SK-N-SH treated with all-trans-retinoic acid at 6 μM for 48 hours (cell line): ENCODE data around the gene VCAN.

Experiments
- ARNTL ChIP-seq: fragments of 450-650 bp; formaldehyde crosslinking; IDR thresholded peaks from 2 replicates; pipeline ENCODE4 v1.5.0; 2020; ENCODE audit warnings: low read depth, mild to moderate bottlenecking, moderate library complexity, borderline replicate concordance
- BACH2 ChIP-seq: fragments of 250-450 bp; sonication (Bioruptor Pico); IDR thresholded peaks from 2 replicates; pipeline ENCODE4 v1.9.0; 2021; ENCODE audit warnings: mild to moderate bottlenecking, borderline replicate concordance
- CREB5 ChIP-seq: fragments of 250-450 bp; sonication (Bioruptor Pico); IDR thresholded peaks from 2 replicates; pipeline ENCODE4 v1.5.1; 2020; ENCODE audit warnings: low read depth, mild to moderate bottlenecking, moderate library complexity
- CSRNP3 ChIP-seq: fragments of 250-450 bp; sonication (Bioruptor Pico); IDR thresholded peaks from 2 replicates; pipeline ENCODE4 v1.5.1; 2021; ENCODE audit warnings: mild to moderate bottlenecking, moderate library complexity
- ISL1 ChIP-seq: fragments of 250-450 bp; sonication (Bioruptor Pico); IDR thresholded peaks from 2 replicates; pipeline ENCODE4 v2.1.2; 2022; ENCODE audit warnings: mild to moderate bottlenecking, moderate library complexity
- PATZ1 ChIP-seq: fragments of 250-450 bp; sonication (Bioruptor Pico); IDR thresholded peaks from 2 replicates; pipeline ENCODE4 v1.8.0; 2020; ENCODE audit warnings: mild to moderate bottlenecking, moderate library complexity, borderline replicate concordance
- PPARA ChIP-seq: fragments of 250-450 bp; sonication (Bioruptor Pico); IDR thresholded peaks from 2 replicates; pipeline ENCODE4 v1.5.0; 2020; ENCODE audit warnings: mild to moderate bottlenecking, borderline replicate concordance
- RARB ChIP-seq: fragments of 250-450 bp; sonication (Bioruptor Pico); IDR thresholded peaks from 2 replicates; pipeline ENCODE4 v1.8.0; 2021; ENCODE audit warnings: mild to moderate bottlenecking, moderate library complexity
- TOX ChIP-seq: fragments of 250-450 bp; sonication (Bioruptor Pico); IDR thresholded peaks from 2 replicates; pipeline ENCODE4 v1.8.0; 2021; ENCODE audit warnings: mild to moderate bottlenecking, moderate library complexity, borderline replicate concordance
- ZC3H10 ChIP-seq: fragments of 250-450 bp; sonication (Bioruptor Pico); IDR thresholded peaks from 2 replicates; pipeline ENCODE4 v1.5.1; 2021; ENCODE audit warnings: mild to moderate bottlenecking, moderate library complexity
- ZFP3 ChIP-seq: fragments of 250-450 bp; sonication (Bioruptor Pico); IDR thresholded peaks from 2 replicates; pipeline ENCODE4 v1.5.0; 2020; ENCODE audit warnings: mild to moderate bottlenecking, moderate library complexity
- ZNF565 ChIP-seq: fragments of 450-650 bp; formaldehyde crosslinking; conservative IDR thresholded peaks from 2 replicates; pipeline ENCODE4 v1.5.0; 2020; ENCODE audit warnings: low read depth, mild to moderate bottlenecking, moderate library complexity
- ZNF70 ChIP-seq: fragments of 450-650 bp; formaldehyde crosslinking; IDR thresholded peaks from 2 replicates; pipeline ENCODE4 v1.5.0; 2020; ENCODE audit warnings: mild to moderate bottlenecking, moderate library complexity

GRCh38 chr5:83523929-83524328 lies 52.4 kb downstream of the VCAN start:
- TF ChIP-seq TOX (no peak), RARB (CRISPR knock-in tag) (no peak), BACH2 (CRISPR knock-in tag) (no peak), ISL1 (CRISPR knock-in tag) (no peak), ZC3H10 (no peak), PATZ1 (CRISPR knock-in tag) (no peak), ARNTL (CRISPR knock-in tag) (no peak), ZNF70 (CRISPR knock-in tag) (no peak), ZFP3 (CRISPR knock-in tag) (no peak), CSRNP3 (CRISPR knock-in tag) (no peak), ZNF565 (no peak), PPARA (CRISPR knock-in tag) (no peak), CREB5 (CRISPR knock-in tag) (no peak)
